Hypothalamus (tissue), 51 donors: ENCODE data around the gene MIGA2.

Experiments used
- DNase-seq, 51 donors: peaks; one replicate each; lab custom pipeline; 2025; lab: John Stamatoyannopoulos, UW

Gene MIGA2

GRCh38 chr9:129010267-129010975, 26.0 kb upstream of the MIGA2 start:
- DNase-seq, result no peak

DNA sequence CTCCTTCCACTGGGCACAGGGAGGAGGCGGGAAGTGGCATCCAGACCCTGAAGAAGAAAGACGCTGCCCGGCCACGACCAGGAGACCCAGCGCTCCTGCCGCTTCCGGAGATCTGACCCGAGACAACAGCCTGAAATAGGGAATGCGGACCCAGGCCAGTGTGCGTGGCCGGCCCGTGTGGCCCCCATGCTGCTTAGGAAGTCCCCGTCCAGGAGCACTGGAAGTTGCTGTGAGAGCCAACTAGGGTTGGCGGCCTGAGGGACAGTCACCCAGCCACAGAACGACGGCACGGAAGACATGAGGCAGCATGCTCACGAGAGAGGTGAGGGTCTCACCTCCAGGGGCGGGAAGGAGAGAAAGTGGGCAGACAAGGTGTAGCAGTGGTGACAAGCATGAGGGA, 25.3 kb upstream of the MIGA2 start:
- DNase-seq, result no peak

DNA sequence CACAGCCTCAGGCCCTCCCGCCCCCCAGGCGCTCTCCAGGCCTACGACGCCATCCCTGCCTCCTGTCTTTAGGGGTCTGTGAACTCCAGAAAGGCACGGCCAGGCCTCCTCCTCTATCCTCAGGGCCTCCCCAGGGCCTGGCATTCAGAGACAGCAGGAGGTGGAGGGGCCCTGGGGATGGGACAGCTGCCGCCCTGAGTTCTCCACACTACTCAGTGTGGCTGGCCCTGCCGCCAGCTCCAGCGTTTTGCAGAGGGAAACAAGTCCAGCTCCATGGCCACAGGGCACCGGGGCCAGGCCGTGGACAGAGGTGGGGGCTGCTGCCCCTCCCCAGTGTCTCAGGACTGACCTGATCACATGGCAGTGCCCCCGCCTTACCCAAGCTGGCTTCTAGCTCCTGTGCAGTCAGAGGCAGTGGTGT, 24.7 kb upstream of the MIGA2 start:
- no peak for DNase-seq

GRCh38 chr9:129012343-129012742, 24.1 kb upstream of the MIGA2 start:
- no peak for DNase-seq

- DNase-seq, result no peak
Observed at GRCh38 chr9:129012893-129013448, 23.5 kb upstream of the MIGA2 start.

- no peak for DNase-seq
Observed at GRCh38 chr9:129013674-129014073, 22.8 kb upstream of the MIGA2 start.

DNA sequence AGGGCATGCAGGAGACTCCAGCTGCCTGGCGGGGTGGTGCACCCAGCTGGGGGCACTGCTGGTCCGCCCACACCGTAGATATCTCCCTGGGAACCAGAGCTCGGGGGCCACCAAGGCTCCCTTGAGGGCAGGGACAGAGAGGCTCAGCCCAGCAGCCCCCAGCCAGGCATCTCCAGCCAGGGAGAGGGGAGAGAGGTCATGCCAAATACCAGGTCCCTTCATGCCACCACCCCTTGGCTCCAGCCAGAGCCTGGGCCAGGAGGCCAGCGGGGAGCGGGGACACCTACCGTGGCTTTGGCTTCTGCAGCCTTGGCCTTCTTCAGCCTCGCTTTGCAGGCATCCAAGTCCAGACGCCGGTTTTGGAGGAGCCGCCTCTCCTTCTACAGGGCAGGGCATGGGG, 22.3 kb upstream of the MIGA2 start:
- no peak for DNase-seq

GRCh38 chr9:129014608-129015007, 21.8 kb upstream of the MIGA2 start:
- no peak for DNase-seq

- DNase-seq, result no peak
Observed at GRCh38 chr9:129021091-129021490, 15.3 kb upstream of the MIGA2 start.

DNA sequence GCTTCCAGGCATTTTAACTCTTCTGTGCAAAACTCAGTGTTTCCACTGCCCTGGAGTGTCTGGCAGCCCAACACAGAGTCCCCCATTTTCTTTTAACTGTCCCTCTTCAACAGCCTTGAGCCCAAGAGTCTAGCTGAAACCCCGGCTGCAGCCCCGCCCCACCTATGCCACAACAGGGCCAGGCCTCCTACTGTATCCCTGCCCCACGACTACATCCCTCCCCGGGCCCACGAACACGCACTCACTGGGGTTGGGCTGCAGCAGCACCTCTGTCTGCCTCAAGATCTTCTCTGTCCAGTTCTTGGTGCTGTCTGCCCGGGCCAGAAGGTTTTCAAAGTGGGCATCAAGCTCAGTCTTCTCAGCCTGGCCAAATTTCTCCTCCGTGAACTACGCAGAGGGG, 14.4 kb upstream of the MIGA2 start:
- DNase-seq, result no peak

DNA sequence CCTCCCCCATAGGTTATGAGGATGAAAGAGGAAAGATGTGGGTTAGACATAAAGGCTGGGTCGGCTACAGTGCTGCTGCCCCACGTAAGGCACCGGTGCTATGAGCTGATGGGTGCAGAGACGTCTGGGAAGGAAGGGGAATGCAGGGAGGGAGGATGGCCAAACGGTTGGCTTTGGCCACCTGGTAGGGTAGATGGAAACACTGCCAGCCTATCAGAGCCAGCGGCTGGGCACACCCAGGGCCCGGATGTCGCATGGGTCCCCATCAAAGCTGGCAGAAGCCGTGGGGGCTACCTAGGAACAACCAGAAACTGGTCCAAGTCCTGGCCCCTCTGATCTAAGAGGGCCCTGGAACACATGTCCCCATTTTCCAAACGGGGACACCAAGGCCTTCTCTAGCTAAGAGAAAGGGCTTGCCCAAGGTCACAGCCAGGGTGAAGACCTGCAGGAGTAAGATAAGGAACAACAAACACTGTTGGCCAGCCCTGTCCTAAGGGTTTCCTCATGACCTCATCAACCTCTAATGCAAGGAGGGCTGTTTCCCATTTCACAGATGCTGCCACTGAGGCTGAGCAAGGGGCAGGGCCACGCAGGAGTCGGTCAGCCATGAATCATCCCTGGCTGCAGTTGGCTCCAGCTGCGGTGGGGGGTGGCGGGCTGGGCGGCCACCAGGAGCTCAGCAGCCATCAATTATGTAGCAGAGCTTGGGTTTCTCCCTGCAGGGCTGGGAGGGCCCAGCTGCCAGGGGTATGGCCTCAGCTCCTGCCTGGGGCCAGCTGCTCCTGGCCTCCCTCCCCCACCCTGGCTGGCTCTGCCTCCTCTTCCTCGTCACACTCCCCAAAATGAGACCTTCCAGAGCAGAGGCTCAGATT, 13.2 kb upstream of the MIGA2 start:
- DNase-seq, result peak in 21 of 51 donors; percentile 10 to 62 (median 29)

DNA sequence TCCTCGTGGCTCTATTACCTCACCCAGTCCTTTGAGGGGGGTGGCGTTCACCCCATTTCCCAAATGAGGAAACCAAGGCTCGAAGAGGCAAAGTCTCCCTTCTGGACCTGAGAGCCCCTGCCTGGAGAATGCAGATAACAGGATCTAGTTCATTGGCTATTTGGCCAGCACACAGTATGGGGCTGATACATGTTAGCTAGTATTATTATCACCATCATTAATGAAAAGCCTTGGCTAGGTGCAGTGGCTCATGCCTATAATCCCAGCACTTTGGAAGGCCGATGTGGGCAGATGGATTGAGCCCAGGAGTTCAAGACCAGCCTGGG, 12.6 kb upstream of the MIGA2 start:
- DNase-seq, result no peak

GRCh38 chr9:129026442-129027223, 9.8 kb upstream of the MIGA2 start:
- peak in 23 of 51 donors; percentile 10 to 67 (median 35) for DNase-seq

- no peak for DNase-seq
Observed at GRCh38 chr9:129027224-129027684, 9.2 kb upstream of the MIGA2 start.

- peak in 8 of 51 donors; percentile 40 to 78 (median 64) for DNase-seq
Observed at GRCh38 chr9:129027685-129028191, 8.7 kb upstream of the MIGA2 start.

DNA sequence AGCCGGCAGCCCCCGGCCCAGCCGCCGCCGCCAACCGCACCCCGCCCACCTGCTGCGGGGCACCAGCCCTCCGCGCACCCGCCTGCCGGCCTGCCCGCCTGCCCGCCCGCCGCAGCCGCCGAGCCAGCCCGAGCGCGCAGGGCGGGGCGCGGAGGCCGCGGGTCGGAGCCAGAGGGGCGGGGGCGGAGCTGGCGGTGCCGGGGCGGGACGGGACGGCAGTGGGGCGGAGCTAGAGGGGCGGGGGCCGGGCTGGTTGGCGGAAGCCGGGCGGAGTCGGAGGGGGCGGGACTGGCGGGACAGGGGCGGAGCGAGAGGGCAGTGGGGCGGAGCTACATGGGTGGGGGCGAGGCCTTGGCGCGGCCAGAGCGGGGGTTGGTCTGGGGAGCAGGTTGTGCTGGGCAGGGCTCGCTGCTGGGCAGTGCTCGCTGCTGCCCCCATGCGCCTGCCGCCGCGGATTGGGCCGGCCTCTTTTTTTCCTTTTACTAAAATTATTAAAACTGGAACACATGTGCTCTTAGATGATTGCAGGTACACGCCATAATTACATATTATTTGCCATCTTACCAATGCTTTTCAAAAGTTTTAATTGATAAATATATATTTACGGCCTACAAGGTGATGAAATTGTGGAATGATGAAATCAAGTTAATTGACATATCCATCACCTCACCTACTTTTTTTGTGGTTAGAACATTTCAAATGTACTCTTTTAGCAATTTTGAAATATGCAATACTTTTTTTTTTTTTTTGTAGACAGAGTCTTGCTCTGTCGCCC, 8.0 kb upstream of the MIGA2 start, which contains the start of gene SH3GLB2:
SH3GLB2 (minus strand) TSS at position 140 of the 775 bp plus-strand sequence. CDS start 177 bp downstream, outside the sequence.
- peak; percentile 33 to 100 (median 97) for DNase-seq

GRCh38 chr9:129030191-129030590, 6.2 kb upstream of the MIGA2 start:
- no peak for DNase-seq

- no peak for DNase-seq
Observed at GRCh38 chr9:129031514-129031913, 4.9 kb upstream of the MIGA2 start.

DNA sequence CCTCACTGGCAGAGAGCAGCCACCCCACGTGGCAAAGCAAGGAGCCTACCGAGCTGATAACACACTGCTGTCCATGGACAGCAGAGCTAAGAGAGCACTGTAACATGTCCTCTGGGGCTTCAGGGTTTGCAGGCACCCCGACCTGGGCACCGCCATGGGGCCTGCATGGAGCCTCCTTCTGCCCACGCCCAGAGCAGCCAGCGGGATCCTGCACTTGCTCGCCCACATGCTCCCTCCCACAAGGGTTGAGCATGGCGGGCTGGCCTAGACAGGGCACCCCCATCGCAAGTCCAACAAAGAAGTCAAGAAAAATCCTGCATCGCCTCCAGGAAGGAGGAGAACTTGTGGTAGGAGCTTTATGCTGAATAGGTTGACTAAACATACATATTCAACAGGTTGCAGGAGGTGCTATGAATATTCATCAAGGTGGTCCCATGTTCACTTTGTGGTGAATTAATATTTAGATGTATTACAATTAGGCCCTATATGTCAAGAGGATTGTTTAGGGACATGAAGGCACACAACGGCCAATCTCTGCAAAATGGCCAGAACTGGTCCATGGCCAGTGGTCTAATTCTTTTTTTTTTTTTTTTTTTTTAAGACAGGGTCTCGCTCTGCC, 3.8 kb upstream of the MIGA2 start:
- DNase-seq, result no peak
